HEK293 (cell line): ENCODE data around the gene L3MBTL4.

Experiments used
- CTCF ChIA-PET: fragments of 350-600 bp; formaldehyde crosslinking; extraction: SDS; loops from one replicate; lab custom pipeline; 2021; ENCODE audit warnings: antibody characterized with exemption; lab: Yijun Ruan, JAX
- POLR2A ChIA-PET: fragments of 300-600 bp; formaldehyde crosslinking; extraction: SDS; loops from one replicate; lab custom pipeline; 2020; ENCODE audit warnings: antibody characterized with exemption, inconsistent platforms; lab: Yijun Ruan, JAX
- H3K27ac ChIP-seq: fragments of 200-500 bp; sonication (Bioruptor generic); 2 replicates; pipeline ENCODE4 v1.5.1; 2014; ENCODE audit warnings: low read depth, low read length, control low read depth, inconsistent platforms; ENCODE audit errors: extremely low read depth
- H3K36me3 ChIP-seq, 2 experiments: fragments of 200-500 bp in 1 of 2; sonication (Bioruptor generic) in 1 of 2; 1 replicate in 1 of 2; 2 replicates in 1 of 2; pipeline ENCODE4 v1.5.1; 2014 to 2017; ENCODE audit warnings: inconsistent platforms in 2 of 2, low read length in 2 of 2; ENCODE audit not compliant: control insufficient read depth in 2 of 2, insufficient read depth in 1 of 2
- H3K4me1 ChIP-seq: fragments of 200-500 bp; sonication (Bioruptor generic); 2 replicates; pipeline ENCODE4 v1.5.1; 2014; ENCODE audit warnings: mild to moderate bottlenecking, low read length, inconsistent platforms; ENCODE audit not compliant: control insufficient read depth, insufficient read depth
- H3K4me3 ChIP-seq: 2 replicates; pipeline ENCODE4 v1.5.1; 2011; ENCODE audit warnings: low read depth, mild to moderate bottlenecking, control low read depth, low read length, moderate library complexity
- H3K9me3 ChIP-seq: fragments of 200-500 bp; sonication (Bioruptor generic); 2 replicates; pipeline ENCODE4 v1.5.1; 2014; ENCODE audit warnings: low read depth, low read length, inconsistent platforms; ENCODE audit not compliant: control insufficient read depth, insufficient read depth
- KLF1 ChIP-seq: fragments of 450-650 bp; formaldehyde crosslinking; IDR thresholded peaks from 2 replicates; pipeline ENCODE4 v1.5.1; 2016; ENCODE audit warnings: missing biosample characterization, missing genetic modification characterization
- PRDM1 ChIP-seq: fragments of 450-650 bp; formaldehyde crosslinking; IDR thresholded peaks from 2 replicates; pipeline ENCODE4; 2016; ENCODE audit warnings: missing biosample characterization, missing genetic modification characterization
- SP7 ChIP-seq: fragments of 450-650 bp; formaldehyde crosslinking; IDR thresholded peaks from 2 replicates; pipeline ENCODE4 v1.5.1; 2016; ENCODE audit warnings: missing biosample characterization, missing genetic modification characterization
- WT1 ChIP-seq: fragments of 450-650 bp; formaldehyde crosslinking; IDR thresholded peaks from 2 replicates; pipeline ENCODE4 v1.5.1; 2016; ENCODE audit warnings: missing biosample characterization, missing genetic modification characterization
- YY2 ChIP-seq: fragments of 450-650 bp; formaldehyde crosslinking; IDR thresholded peaks from 2 replicates; pipeline ENCODE4 v1.5.1; 2016; ENCODE audit warnings: missing biosample characterization, missing genetic modification characterization
- ZNF112 ChIP-seq: fragments of 450-650 bp; formaldehyde crosslinking; IDR thresholded peaks from 2 replicates; pipeline ENCODE4 v1.5.0; 2017; ENCODE audit warnings: missing biosample characterization, missing genetic modification characterization
- ZNF146 ChIP-seq: fragments of 450-650 bp; formaldehyde crosslinking; IDR thresholded peaks from 2 replicates; pipeline ENCODE4 v1.5.1; 2016; ENCODE audit warnings: missing biosample characterization, missing genetic modification characterization
- ZNF174 ChIP-seq: fragments of 450-650 bp; formaldehyde crosslinking; IDR thresholded peaks from 2 replicates; pipeline ENCODE4 v1.5.0; 2017; ENCODE audit warnings: missing biosample characterization, mild to moderate bottlenecking, missing genetic modification characterization
- ZNF19 ChIP-seq: fragments of 450-650 bp; formaldehyde crosslinking; IDR thresholded peaks from 2 replicates; pipeline ENCODE4; 2016; ENCODE audit warnings: missing biosample characterization, missing genetic modification characterization, low read depth
- ZNF274 ChIP-seq, 2 experiments: fragments of 200-500 bp in 1 of 2; fragments of 450-650 bp in 1 of 2; sonication (Bioruptor generic) in 1 of 2; formaldehyde crosslinking in 1 of 2; IDR thresholded peaks; 2 replicates each; pipeline versions ENCODE4 v1.5.1 to v1.6.1; 2014 to 2016; ENCODE audit warnings: borderline replicate concordance in 1 of 2, inconsistent platforms in 1 of 2, low read length in 1 of 2, missing biosample characterization in 1 of 2, missing genetic modification characterization in 1 of 2
- ZNF302 ChIP-seq: fragments of 450-650 bp; formaldehyde crosslinking; IDR thresholded peaks from 2 replicates; pipeline ENCODE4 v1.5.1; 2016; ENCODE audit warnings: missing biosample characterization, missing genetic modification characterization, low read depth
- ZNF37A ChIP-seq: fragments of 450-650 bp; IDR thresholded peaks from 2 replicates; pipeline ENCODE4 v1.5.1; 2018; ENCODE audit warnings: missing biosample characterization, missing genetic modification characterization
- ZNF544 ChIP-seq: fragments of 450-650 bp; formaldehyde crosslinking; IDR thresholded peaks from 2 replicates; pipeline ENCODE4 v1.5.0; 2017; ENCODE audit warnings: missing biosample characterization, missing genetic modification characterization
- ZNF654 ChIP-seq: fragments of 450-650 bp; formaldehyde crosslinking; IDR thresholded peaks from 2 replicates; pipeline ENCODE4 v1.5.1; 2016; ENCODE audit warnings: low read depth, missing biosample characterization, missing genetic modification characterization
- ZNF658 ChIP-seq: fragments of 450-650 bp; formaldehyde crosslinking; IDR thresholded peaks from 2 replicates; pipeline ENCODE4; 2016; ENCODE audit warnings: missing biosample characterization, missing genetic modification characterization
- ZNF670 ChIP-seq: fragments of 450-650 bp; formaldehyde crosslinking; IDR thresholded peaks from 2 replicates; pipeline ENCODE4 v1.5.1; 2016; ENCODE audit warnings: missing biosample characterization, missing genetic modification characterization, low read depth
- ZNF747 ChIP-seq: fragments of 450-650 bp; formaldehyde crosslinking; IDR thresholded peaks from 2 replicates; pipeline ENCODE4 v1.5.1; 2016; ENCODE audit warnings: missing biosample characterization, missing genetic modification characterization
- ZNF830 ChIP-seq: fragments of 450-650 bp; IDR thresholded peaks from 2 replicates; pipeline ENCODE4 v1.5.0; 2018; ENCODE audit warnings: missing biosample characterization, missing genetic modification characterization, low read depth, mild to moderate bottlenecking, moderate library complexity
- TF ChIP-seq, protein P1 (sequence below): fragments of 450-650 bp; formaldehyde crosslinking; IDR thresholded peaks from 2 replicates; pipeline ENCODE4 v1.5.1; 2016; ENCODE audit warnings: missing biosample characterization, missing genetic modification characterization
- TF ChIP-seq, protein P2 (sequence below): fragments of 450-650 bp; formaldehyde crosslinking; IDR thresholded peaks from 2 replicates; pipeline ENCODE4 v1.5.1; 2016; ENCODE audit warnings: missing biosample characterization, missing genetic modification characterization

L3MBTL4 gene

DNA sequence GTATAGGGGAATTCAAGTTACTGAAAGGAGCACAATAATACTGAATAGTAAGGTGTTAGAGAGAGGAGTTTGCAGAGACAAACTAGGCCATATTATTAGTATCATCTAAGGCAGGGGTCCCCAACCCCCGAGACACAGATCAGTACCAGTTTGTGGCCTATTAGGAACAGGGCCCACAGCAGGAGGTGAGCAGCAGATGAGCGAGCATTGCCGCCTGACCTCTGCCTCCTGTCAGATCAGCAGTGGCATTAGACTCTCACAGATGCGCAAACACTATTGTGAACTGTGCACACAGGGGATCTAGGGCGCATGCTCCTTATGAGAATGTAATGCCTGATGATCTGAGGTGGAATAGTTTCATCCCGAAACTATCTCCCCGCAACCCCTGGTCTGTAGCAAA lies 477.6 kb downstream of the L3MBTL4 start:
- POLR2A ChIA-PET: no interaction called here
- CTCF ChIA-PET: no interaction called here
- TF ChIP-seq, protein P1, sequence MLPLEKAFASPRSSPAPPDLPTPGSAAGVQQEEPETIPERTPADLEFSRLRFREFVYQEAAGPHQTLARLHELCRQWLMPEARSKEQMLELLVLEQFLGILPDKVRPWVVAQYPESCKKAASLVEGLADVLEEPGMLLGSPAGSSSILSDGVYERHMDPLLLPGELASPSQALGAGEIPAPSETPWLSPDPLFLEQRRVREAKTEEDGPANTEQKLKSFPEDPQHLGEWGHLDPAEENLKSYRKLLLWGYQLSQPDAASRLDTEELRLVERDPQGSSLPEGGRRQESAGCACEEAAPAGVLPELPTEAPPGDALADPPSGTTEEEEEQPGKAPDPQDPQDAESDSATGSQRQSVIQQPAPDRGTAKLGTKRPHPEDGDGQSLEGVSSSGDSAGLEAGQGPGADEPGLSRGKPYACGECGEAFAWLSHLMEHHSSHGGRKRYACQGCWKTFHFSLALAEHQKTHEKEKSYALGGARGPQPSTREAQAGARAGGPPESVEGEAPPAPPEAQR (tag by site-specific recombination): no peak
- TF ChIP-seq ZNF544 (tag by site-specific recombination) (no peak), ZNF654 (tag by site-specific recombination) (no peak), YY2 (tag by site-specific recombination) (no peak), ZNF174 (no peak), ZNF302 (tag by site-specific recombination) (no peak), ZNF747 (no peak)

DNA sequence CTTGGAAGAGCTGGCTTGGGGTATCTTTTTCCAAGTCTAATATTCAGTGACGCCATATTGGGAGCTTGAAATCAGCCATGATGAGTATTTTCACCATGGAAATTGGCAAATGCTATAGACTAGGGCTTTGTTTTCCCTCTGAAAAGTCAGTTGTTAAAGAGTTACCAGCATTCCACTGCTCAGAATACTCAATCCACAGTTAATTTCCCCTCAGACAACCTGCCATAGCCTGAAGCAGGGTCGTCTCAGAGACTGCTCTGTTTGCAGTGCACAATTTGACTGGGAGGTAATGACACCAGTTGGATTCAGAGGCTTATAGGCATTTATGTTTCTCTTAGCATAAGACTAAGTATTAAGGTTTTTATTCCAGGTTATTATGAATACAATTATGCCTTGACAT lies 483.9 kb downstream of the L3MBTL4 start:
- no peaks in the 10 kb centered on the region for H3K4me1 ChIP-seq
- TF ChIP-seq ZNF19 (tag by site-specific recombination): no peak
- TF ChIP-seq, all 188 proteins: peak for 0
- ChIA-PET CTCF (interaction anchor here (1.0 kb wide), 1 partner anchor 1109 kb away, joined by 3 read pairs; no protein-coding TSS in a partner anchor), POLR2A (no interaction called here)
- no peaks in the 10 kb centered on the region for H3K36me3 ChIP-seq
- H3K9me3 ChIP-seq: peaks cover 2% of the 10 kb centered on the region; the same call in 1 of the 2 replicates
- H3K4me3 ChIP-seq: no peak overlapping the region
- no peak overlapping the region for H3K27ac ChIP-seq

More for the DNA sequence above, 477.6 kb downstream of the L3MBTL4 start:
- no peaks in the 10 kb centered on the region for H3K4me1 ChIP-seq
- no peak overlapping the region for H3K4me3 ChIP-seq
- H3K27ac ChIP-seq: no peak overlapping the region
- H3K9me3 ChIP-seq: no peaks in the 10 kb centered on the region
- no peaks in the 10 kb centered on the region for H3K36me3 ChIP-seq

DNA sequence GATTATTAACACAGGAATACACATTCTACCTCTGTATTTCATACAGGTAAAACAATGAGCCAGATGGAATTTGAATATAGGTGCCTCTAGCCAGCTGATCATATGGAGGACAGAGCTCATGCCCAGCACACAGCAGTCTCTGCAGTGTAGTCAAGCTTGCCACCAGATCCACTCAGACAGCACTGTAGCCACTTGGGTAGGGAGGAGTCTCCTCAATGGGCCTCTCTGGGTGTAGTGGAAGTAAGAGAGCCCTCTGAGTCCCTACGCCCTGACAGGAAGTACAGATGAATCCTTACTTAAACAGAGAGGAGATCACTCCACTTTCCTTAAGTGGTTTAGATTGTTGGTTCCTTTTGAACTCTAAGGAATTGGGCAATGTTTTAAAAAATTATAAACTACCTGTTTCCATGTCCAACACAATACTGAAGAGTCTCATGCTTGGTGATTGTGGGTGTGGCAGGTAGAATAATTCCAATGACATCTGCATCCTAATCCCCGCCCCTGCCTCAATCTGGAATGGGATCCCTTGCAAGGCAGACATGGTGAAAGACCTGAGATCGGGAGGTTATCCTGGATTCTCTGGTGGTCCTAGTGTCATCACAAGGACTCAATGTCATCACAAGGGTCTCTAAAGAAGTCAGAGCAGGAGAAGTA lies 496.4 kb downstream of the L3MBTL4 start:
- CTCF ChIA-PET: interaction anchor here (0.7 kb wide), 1 partner anchor 323 kb away, joined by 3 read pairs; no protein-coding TSS in a partner anchor
- no peaks in the 10 kb centered on the region for H3K36me3 ChIP-seq
- H3K4me3 ChIP-seq: no peak overlapping the region
- H3K27ac ChIP-seq: no peak overlapping the region
- H3K9me3 ChIP-seq: no peaks in the 10 kb centered on the region
- TF ChIP-seq ZNF670 (tag by site-specific recombination): no peak
- no peak for TF ChIP-seq ZNF146 (tag by site-specific recombination)
- no peak for TF ChIP-seq ZNF274 (IDR thresholded peaks at IDR 0.05; ENCODE audit: low read length)
- no peak for TF ChIP-seq ZNF274 (tag by site-specific recombination; IDR thresholded peaks at IDR 0.05; ENCODE audit: borderline replicate concordance)
- TF ChIP-seq WT1: no peak
- TF ChIP-seq KLF1: no peak
- TF ChIP-seq, protein P2, sequence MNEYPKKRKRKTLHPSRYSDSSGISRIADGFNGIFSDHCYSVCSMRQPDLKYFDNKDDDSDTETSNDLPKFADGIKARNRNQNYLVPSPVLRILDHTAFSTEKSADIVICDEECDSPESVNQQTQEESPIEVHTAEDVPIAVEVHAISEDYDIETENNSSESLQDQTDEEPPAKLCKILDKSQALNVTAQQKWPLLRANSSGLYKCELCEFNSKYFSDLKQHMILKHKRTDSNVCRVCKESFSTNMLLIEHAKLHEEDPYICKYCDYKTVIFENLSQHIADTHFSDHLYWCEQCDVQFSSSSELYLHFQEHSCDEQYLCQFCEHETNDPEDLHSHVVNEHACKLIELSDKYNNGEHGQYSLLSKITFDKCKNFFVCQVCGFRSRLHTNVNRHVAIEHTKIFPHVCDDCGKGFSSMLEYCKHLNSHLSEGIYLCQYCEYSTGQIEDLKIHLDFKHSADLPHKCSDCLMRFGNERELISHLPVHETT (tag by site-specific recombination): no peak
- no peak for TF ChIP-seq PRDM1 (tag by site-specific recombination)
- TF ChIP-seq ZNF830 (tag by site-specific recombination): no peak
- no peak for TF ChIP-seq SP7 (tag by site-specific recombination)
- no peak for TF ChIP-seq ZNF112 (tag by site-specific recombination)
- TF ChIP-seq ZNF37A (tag by site-specific recombination): no peak
- TF ChIP-seq ZNF658 (tag by site-specific recombination): no peak
- no peaks in the 10 kb centered on the region for H3K4me1 ChIP-seq
- POLR2A ChIA-PET: no interaction called here
